Measurements from ENCODE around the gene SYT15B.
"Not testable (repeated sequence)": the region's sequence is repeated elsewhere in the genome, so short reads cannot be mapped to it uniquely, and the experiment has no call there.

Gene SYT15B

GRCh38 chr10:47725047-47725446 is 38.3 kb downstream of the SYT15B start:
- not testable (repeated sequence) for DNase-seq

- not testable (repeated sequence) for DNase-seq
Observed at GRCh38 chr10:47724119-47724518, 39.3 kb downstream of the SYT15B start.

- not testable (repeated sequence) for DNase-seq
Observed at GRCh38 chr10:47723362-47723761, 40.0 kb downstream of the SYT15B start.

GRCh38 chr10:47717011-47717769 is 46.2 kb downstream of the SYT15B start:
- DNase-seq: not testable (repeated sequence)

Data from EL (cell line).